Activated CD4-positive, CD25-positive, alpha-beta regulatory T cell (primary cell): Measurements from ENCODE around the gene CIRBP.

Experiments used
- DNase-seq, 4 experiments: peaks; one replicate each; lab custom pipeline; 2025; lab: John Stamatoyannopoulos, UW

The CIRBP gene

DNA sequence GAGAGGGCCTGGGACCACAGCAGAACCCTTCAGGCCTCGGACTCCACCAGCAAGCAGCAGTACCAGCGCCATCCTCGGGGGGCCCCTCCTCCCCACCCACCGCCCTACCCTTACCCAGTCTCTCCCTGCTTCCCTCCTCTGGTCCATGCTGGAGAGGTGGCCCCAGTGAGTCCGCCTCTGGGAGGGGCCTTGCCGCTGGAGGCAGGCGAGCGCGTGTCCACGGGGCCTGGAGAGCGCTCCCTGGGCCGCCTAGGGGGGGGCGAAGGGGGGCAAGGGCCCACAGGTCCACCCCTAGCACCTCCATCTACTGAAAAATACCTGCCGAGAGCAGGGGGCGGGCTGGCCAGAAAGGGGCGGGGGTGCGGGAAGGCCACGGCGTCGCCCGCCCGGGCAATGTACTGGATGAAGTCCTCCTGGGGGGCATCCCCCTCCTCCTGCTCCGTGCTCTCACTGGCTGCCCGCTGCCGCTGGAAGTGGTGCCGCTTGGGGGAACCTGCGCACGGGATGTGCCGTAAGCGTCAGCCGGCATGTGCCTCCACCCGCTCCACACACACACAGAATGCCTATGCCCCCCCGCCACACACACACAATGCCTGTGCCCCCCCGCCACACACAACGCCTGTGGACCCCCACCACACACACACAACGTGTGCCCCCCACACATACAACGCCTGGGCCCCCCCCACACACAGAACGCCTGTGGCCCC is 38.2 kb upstream of the CIRBP start:
- no peak for DNase-seq

DNA sequence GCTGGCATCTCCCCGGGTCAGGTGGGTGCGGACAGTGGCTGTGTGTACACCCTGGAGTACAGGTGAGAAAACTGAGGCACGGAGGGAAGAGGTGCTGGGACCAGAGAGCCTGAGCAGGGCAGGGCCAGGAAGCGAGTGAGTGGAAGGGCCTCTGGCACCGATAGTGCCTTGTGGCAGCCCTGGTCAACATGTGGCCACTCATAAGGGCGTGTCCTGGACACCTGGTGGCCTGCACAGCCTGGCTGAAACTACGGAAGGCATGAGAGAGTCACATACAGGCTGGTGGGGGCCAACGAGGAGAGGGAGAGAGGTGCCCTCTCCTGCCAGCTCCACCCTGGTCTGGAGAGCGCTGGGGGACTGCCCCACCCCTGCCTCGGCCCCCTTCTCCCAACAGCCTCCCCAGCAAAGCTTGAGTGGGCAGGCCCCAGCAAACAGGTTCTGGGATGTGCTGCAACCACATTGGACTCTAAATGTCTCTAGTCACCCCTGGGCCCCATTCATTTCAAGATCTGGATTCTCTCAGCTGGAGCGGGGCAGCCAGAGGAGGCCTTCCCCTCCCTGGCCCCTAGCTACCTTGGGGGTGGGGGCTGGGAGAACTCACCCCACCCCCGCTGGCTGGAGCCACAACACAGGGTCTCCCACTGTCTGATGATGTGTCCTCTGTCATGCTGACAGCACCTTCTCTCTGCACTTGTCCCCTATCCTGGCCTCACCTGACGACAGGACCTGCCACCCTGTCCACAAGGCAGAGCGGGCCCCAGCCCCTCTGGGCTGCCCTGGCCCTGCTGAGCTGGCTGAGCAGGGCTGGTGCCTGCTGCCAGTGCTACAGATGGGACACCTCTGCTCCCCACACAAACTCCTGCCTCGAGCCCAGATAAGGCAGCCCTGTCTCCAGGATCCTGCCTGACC is 37.1 kb upstream of the CIRBP start:
- DNase-seq, result no peak

DNA sequence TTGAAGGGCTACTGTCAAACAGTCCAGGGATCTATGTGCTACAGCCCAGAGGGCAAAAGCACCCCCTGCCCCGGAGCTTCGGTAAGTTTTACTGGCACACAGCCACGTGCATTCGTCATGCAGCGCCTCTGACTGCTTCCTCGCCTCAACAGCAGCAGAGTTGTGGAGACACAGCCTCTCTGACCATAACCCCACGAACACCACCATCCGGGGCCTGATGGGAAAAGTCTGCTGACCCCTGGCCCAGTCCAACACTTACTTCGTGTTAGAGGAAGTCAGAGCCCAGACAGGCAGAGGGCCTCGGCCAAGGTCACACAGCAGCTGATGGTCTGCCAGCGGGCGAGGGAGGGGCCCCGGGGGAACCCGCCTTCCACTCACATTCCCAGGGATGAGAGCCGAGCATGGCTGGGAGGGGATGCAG is 36.5 kb upstream of the CIRBP start:
- no peak for DNase-seq

DNA sequence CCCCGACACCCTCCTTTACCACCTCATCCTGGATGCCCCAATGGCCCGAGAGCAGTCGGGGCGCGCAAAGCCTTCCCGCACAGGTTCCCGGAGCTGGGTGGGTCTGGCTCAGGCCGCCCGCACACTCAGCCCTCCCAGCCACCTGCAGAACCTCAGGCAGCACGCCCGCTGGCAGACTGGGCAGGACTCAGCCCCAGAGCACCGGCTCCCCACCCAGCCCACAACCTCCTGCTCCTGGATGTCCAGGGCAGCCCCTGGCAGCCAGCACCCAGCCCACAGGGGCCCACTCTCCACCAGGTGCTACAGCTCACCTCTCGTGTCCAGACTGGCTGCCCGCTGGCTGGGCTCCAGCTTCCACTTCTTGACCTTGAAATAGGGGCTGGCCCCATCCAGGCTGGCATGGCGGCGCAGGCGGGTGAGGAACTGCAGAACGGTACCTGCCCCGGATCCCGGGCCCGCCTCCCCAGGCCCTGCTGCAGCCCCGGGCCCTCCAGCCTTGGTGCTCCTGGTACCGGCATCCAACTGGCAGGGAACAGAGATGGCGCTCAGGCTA is 35.9 kb upstream of the CIRBP start:
- DNase-seq, result no peak

DNA sequence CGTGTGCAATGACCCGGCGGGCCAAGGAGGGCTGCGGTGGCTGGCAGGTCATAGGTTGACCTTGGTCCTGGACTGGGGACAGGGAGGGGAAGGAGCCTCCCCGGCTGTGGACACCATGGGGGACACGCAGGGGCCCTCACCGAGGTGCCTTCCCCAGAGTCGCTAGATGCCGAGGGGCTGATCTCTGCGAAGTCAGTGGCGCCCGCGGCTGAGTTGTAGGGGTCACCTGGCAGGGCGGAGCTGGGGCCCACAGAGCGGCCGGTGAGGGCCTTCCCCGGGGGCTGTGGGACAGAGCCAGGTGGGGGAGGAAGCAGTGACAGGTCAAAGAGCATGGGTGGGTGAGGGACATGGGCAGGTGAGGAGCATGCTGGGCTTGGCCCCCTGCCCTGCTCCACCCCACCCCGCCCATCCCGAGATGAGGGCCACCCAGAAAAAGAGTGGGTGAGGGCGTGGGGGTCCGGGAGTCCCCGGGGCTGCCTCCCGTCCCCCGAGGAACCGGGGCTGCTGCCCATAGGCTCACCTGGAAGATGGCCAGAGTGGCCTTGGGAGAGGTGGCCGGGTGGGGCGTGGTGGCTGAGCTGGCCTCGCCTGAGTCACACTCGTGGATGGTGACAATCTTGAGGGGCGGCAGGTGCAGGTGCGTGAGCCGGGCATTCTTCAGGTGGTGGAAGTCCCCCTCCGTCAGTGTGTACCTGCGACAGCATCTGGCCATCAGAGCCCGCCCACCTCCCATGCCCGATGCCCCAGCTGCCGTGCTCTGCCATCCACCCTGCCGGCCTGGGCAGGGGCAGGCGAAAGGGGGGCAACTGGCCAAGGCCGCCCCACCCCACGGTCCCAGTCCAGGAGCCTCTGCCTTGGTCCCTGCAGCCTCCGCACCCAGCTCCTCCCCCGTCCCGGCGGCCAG is 34.8 kb upstream of the CIRBP start:
- no peak for DNase-seq

DNA sequence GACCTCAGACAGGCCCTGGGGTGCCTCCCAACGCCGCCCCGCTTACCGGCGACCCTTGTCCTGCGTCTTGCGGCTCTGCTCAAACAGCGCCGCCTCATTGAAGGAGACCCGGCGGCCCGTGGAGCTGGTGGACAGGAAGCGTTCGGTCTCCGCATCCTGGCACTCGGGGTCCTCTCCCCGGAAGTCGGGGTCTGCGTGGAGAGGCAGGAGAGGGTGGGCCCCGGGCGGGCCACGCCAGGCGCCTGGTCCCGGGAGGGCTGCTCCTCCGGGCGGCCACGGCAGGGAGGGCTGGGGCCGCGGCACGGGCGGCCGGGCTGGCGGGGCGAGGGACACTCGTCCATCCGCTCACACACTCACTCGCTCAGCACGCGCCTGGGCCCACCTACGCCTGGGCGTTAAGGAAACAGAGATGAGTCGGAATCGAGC is 34.2 kb upstream of the CIRBP start:
- no peak for DNase-seq

DNA sequence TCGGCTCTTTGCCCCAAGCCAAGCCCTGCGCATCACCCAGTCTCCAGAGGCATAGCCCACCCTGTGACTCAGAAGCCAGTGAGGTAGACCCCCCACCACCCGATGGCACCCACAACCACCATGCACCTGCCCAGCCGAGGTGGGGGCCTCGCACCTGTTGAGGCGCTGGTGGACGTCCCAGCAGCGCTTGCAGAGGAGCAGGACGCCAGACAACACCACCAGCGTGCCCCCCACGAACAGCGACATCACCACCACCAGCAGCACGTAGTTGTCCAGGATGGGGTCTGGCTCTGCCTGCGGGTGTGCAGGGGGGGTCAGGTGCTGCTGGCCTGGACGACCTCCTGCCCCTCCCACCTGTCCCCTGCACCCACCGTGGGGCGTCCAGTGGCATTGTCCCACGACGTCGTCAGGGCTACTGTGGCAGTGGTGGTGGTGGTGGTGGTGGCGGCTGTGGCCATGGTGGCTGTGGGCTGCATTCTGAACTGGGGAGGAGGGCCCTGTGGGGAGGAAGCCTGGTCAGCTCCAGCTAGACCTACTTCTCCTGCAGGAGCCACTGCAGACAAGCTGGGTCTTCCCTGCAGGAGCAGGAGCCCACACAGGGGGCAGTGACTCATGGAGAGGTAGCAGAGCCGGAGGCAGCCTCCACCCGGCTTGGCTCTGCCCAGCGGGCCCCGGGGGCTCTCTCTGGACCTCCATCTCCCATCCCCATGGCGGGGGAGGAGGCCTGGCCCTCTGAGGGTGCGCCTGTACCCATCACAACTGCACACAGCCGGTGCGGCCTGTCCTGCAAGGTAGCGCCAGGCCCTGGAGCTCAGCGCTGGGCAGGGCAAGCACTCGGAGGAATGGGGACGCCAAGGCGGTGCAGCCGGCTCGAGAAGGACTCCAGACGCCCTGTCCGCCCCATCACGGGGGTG is 33.2 kb upstream of the CIRBP start:
- no peak for DNase-seq

DNA sequence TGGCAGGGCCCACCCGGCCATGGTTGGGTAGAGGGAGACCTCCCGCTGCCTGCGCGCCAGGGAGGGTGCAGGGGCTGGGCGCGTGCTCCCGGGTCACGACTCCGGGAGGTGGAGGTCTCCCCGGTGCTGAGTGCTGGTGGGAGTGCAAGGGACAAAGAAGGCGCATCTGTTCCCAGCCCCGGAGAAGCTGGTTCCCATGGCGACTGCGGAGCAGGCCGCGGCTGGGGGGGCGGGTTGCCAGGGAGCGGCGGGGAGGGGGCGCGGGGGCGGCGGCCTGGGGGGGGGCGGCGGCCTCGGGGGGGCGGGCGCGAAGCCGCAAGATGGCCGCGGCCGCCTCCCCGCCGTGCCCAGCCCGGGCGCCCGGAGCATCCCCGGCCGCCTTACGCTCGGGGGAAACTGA is 32.6 kb upstream of the CIRBP start:
- no peak for DNase-seq

DNA sequence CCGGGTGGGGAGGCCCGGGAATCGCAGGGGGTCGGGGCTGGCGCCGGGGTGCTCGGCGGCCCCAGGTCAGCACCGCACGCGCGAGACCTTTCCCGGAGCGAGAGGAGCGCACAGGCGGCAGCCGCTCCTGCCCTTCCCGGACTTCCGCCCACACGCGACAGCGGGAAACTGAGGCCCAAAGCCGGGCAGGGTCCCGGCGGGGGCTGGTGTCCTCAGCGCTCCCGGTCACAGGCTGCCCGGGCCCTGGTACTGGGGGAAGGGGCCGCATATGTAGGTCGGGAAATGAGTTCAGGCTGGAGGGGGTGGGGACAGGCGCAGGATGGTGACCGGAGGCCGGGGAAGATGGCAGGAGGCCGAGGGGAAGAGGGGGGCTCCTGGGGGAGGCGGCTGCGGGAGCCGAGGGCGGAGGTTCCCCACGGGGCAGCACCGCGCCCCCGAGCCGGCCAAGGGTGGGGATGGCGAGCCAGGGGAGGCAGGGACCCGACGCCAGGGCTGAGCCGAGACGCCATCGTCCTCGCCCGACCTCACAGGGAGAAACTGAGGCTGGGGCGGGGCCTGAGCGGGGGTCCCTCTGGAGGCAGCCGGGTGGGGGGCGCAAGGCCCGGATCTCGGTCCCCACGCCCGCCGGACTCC is 32.0 kb upstream of the CIRBP start:
- DNase-seq, result no peak

DNA sequence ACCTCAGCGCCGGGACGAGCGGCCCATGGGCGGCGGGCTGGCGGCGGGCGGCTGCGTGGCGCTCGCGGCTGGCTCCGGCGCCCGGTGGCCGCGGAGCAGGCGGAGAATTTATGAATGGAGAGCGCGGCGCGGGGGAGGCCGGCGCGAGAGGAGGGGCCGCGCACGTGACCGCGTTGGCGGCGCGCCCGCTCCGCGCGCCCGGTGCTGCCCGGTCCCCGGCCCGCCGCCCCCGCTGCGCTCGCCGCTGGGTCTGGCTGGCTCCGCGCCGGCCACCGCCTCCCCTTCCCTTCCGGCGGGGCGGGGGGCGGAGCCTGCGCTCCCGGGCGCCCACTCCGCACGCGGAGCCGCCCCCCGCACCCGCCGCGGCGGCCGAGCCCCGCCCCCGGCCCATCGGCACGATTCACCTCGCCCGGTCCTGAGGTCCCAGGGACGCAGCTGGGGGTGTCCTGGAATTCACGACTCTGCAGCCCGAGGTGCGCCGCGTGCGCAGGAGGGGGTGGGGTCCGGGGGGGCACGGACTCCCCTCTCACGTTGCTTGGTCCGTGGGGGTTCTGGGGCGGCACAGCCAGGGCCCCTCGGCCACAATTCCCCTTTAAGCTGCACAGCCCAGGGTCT is 31.3 kb upstream of the CIRBP start, which contains the start of gene CBARP:
Gene CBARP, minus strand, starts transcription at position 252 of the 615 bp plus-strand sequence. CDS start 1,905 bp downstream, outside the sequence.
- no peak for DNase-seq

DNA sequence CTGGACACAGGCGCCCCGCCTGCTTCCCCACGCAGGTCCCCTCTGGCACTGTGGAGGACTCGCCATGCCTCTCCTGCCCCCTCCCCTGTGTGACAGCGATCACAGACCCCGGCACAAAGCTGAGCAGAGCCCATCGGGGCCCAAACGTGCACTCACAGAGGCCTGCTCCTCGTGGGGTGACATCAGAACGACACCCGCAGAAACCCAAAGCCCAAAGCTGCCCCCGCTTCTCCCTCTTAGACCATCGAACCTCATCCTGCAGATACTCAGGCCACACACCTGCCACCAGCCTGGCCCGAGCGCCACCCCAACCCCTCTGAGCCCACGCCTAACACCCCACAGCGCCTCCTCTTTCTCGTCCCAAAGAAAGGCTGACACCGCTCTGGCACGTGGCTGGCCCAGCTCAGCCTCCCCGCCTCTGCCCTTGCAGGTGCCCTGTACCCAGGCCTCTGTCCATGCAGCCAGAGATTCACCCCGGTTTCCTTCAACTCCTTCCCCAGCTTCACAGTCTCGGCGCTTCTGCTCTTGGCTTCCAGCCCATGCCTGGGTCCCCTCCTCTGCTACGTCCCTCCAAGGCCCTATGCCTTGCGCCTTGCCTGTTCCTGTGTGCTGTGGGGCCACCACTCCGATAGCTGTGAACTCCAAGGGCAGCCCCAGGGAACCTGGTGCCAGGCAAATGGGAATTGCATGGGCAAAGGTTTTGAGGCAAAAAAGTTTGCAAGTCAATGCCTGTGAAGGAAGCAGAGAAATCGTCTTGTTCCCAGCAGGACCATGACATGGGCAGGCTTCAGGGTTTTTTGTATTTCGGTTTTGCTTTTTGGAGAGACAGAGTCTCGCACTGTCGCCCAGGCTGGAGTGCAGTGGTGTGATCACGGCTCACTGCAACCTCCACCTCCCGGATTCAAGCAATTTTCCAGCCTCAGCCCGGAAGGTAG is 30.5 kb upstream of the CIRBP start:
- no peak for DNase-seq

DNA sequence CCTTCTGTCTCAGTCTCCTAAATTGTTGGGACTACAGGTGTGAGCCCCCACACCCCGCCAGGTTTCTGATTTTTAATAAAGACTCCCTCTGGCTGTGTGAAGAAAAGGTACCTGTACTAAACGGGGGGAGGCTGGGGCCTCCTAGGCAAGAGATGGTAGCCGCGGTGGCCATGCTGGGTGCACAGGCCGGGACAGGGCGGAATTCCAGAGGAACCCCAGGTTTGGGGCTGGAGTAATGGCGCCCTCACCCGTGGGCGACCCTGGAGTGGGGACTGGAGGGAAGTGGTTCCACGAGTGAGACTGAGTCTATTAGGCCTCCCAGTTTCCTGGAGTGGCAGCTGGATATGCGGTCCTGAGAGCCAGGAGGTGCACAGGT is 29.7 kb upstream of the CIRBP start:
- no peak for DNase-seq

DNA sequence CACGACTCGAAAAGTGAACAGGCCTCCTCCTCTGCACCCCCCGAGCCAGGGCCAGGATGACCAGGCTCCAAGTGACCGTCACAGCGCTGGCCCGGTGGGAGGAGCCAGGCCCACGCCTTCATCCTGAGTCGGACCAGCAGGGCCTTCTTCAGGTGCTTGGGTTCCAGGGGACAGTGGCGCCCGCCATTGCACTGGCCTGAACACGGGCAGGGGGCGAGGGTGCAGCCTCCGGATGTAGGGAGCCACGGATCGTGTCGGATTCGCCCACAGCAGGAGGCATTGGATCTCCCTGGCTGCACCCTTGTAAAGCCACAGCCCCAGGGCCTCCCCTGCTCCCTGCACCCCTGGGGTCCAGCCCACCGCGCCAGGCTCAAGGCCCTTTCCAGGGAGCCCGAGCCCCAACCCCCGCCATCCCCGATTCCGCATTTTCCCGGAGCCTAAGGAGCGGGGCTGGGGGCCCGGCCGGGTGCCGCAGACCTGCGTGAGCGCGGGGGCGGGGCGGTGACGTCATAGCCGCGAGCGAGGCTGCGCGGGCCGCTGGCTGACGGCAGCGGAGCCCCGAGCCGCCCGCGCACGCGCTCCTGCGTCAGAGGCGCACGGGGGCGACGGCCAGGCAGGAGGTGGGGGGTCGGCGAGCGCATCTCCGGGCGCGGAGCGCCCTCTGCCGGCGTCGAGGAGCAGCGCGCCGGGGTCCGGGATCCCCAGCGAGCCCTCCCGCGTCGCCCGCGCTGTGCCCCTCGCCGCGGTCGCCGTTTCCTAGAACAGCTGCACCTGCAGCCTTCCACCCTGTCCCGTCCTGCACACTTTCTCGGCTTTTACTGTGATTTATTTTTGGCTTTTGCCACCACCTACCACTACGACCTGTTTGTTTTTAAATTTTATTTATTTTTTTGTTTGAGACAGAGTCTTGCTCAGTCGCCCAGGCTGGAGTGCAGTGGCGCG is 29.1 kb upstream of the CIRBP start:
- DNase-seq, result peak; percentile 77 to 89 (median 84)

DNA sequence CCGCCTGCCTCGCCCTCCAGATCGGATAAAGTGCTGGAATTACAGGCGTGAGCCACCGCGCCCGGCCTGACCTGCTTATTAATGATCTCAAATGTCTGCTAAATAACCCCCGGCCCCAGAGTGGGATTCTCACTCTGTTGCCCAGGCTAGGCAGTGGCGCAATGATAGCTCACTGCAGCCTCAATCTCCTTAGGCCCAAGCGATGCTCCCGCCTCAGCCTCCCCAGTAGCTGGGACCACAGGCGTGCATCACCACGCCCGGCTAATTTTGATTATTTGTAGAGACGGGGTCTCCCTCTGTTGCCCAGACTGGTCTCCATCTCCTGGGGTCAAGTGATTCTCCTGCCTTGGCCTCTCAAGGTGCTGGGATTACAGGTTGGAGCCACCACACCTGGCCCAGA is 28.2 kb upstream of the CIRBP start:
- no peak for DNase-seq

DNA sequence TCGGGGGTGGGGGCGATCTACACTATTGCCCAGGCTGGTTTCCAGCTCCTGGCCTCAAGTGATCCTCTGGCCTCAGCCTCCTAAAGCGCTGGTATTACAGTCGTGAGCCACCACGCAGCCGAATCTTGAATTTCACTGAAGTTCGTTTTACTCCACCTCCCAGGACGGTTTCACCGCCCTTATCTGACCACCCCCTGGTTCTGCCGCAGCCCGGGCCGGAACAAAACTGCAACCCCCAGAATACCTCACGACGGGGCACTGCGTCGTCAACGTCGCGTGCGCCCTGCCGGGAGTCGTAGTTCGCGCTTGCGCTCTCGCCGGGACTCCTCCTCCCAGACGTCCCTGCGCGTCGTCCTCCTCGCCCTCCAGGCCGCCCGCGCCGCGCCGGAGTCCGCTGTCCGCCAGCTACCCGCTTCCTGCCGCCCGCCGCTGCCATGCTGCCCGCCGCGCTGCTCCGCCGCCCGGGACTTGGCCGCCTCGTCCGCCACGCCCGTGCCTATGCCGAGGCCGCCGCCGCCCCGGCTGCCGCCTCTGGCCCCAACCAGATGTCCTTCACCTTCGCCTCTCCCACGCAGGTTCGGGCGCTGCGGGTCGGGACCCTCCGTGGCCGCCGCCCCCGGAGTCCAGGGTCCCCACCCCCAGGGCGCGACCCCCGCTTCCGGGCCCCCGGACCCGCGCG is 27.6 kb upstream of the CIRBP start, which contains the start of gene ATP5F1D:
Gene ATP5F1D, plus strand, starts transcription at position 335 of the 679 bp plus-strand sequence. Its CDS starts 100 bp downstream, at position 435.
- DNase-seq, result peak; percentile 74 to 83 (median 80)

DNA sequence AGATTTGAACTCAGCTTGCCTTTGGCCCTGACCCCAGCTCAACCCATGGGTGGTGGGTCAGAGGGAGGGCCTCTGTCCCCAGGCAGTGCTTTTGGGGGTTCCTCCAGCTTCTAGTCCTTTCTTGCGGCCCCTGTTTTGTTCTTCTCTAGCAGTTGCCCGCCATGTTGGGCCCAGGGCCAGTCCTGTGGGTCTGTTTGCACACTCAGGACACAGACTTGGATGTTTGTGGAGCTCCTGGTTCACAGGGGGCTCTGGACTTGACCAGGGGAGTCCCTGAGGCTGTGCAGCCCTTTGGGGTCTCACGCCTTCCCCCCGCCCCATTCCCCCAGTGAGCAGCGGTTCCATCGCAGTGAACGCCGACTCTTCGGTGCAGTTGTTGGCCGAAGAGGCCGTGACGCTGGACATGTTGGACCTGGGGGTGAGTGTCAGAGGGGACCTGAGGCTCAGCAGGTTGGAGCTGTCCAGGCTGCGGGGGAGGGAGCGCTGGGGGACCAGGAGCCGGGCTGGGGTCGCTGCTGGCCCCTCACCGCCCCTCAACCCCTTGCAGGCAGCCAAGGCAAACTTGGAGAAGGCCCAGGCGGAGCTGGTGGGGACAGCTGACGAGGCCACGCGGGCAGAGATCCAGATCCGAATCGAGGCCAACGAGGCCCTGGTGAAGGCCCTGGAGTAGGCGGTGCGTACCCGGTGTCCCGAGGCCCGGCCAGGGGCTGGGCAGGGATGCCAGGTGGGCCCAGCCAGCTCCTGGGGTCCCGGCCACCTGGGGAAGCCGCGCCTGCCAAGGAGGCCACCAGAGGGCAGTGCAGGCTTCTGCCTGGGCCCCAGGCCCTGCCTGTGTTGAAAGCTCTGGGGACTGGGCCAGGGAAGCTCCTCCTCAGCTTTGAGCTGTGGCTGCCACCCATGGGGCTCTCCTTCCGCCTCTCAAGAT is 25.1 kb upstream of the CIRBP start:
- DNase-seq, result peak; percentile 70 to 82 (median 76)
